ENCODE results near the gene VAT1.
"Not testable (repeated sequence)": the region's sequence is repeated elsewhere in the genome, so short reads cannot be mapped to it uniquely, and the experiment has no call there.

VAT1 gene

GRCh38 chr17:43015579-43015978 is 6.6 kb downstream of the VAT1 start:
- Histone ChIP-seq H3K9ac (ENCODE audit: low read depth, low read length) (no peak overlapping the region), H3K27ac (ENCODE audit: low read depth, low read length) (no peak overlapping the region), H3K27me3 (ENCODE audit: insufficient read depth, low read length) (no peaks in the 10 kb centered on the region), H3K4me1 (ENCODE audit: insufficient read depth, low read length) (peaks cover 26% of the 10 kb centered on the region; the same call in 1 of the 2 replicates), H3K9me3 (ENCODE audit: insufficient read depth, low read depth, low read length) (no peaks in the 10 kb centered on the region), H3K4me3 (ENCODE audit: low read length) (no peak overlapping the region), H3K36me3 (ENCODE audit: insufficient read depth, low read length) (peaks cover 46% of the 10 kb centered on the region)
- 73% methylated on average over 9 of the region's 9 CpGs for WGBS

GRCh38 chr17:43014649-43015542 is 7.3 kb downstream of the VAT1 start:
- H3K36me3 ChIP-seq (ENCODE audit: insufficient read depth, low read length) = peaks cover 46% of the 10 kb centered on the region
- no peaks in the 10 kb centered on the region for H3K9me3 ChIP-seq (ENCODE audit: insufficient read depth, low read depth, low read length)
- peaks cover 20% of the 10 kb centered on the region; the same call in 1 of the 2 replicates for H3K4me1 ChIP-seq (ENCODE audit: insufficient read depth, low read length)
- H3K4me3 ChIP-seq (ENCODE audit: low read length) = no peak overlapping the region
- peak overlapping the region; percentile 7; the same call in 1 of the 2 replicates for H3K27ac ChIP-seq (ENCODE audit: low read depth, low read length)
- no peak overlapping the region for H3K9ac ChIP-seq (ENCODE audit: low read depth, low read length)
- WGBS = 91% methylated on average over 6 of the region's 8 CpGs
- H3K27me3 ChIP-seq (ENCODE audit: insufficient read depth, low read length) = no peaks in the 10 kb centered on the region

- H3K27me3 ChIP-seq (ENCODE audit: insufficient read depth, low read length) = no peaks in the 10 kb centered on the region
- H3K4me1 ChIP-seq (ENCODE audit: insufficient read depth, low read length) = peaks cover 14% of the 10 kb centered on the region; the same call in 1 of the 2 replicates
- no peak overlapping the region; the same call in 1 of the 2 replicates for H3K27ac ChIP-seq (ENCODE audit: low read depth, low read length)
- H3K4me3 ChIP-seq (ENCODE audit: low read length) = no peak overlapping the region
- 94% methylated on average over 12 of the region's 12 CpGs for WGBS
- no peak overlapping the region for H3K9ac ChIP-seq (ENCODE audit: low read depth, low read length)
- no peaks in the 10 kb centered on the region for H3K9me3 ChIP-seq (ENCODE audit: insufficient read depth, low read depth, low read length)
- H3K36me3 ChIP-seq (ENCODE audit: insufficient read depth, low read length) = peaks cover 40% of the 10 kb centered on the region
These were observed 8.1 kb downstream of the VAT1 start for GRCh38 chr17:43014020-43014648.

GRCh38 chr17:43013296-43013695 is 8.9 kb downstream of the VAT1 start:
- no peak overlapping the region for H3K9ac ChIP-seq (ENCODE audit: low read depth, low read length)
- peaks cover 31% of the 10 kb centered on the region for H3K36me3 ChIP-seq (ENCODE audit: insufficient read depth, low read length)
- no peaks in the 10 kb centered on the region for H3K27me3 ChIP-seq (ENCODE audit: insufficient read depth, low read length)
- WGBS = 94% methylated on average over 8 of the region's 8 CpGs
- H3K9me3 ChIP-seq (ENCODE audit: insufficient read depth, low read depth, low read length) = no peaks in the 10 kb centered on the region
- H3K4me1 ChIP-seq (ENCODE audit: insufficient read depth, low read length) = peaks cover 11% of the 10 kb centered on the region; the same call in 1 of the 2 replicates
- H3K27ac ChIP-seq (ENCODE audit: low read depth, low read length) = no peak overlapping the region
- no peak overlapping the region for H3K4me3 ChIP-seq (ENCODE audit: low read length)

- H3K27ac ChIP-seq (ENCODE audit: low read depth, low read length) = no peak overlapping the region
- peaks cover 22% of the 10 kb centered on the region for H3K36me3 ChIP-seq (ENCODE audit: insufficient read depth, low read length)
- WGBS = 90% methylated on average over 15 of the region's 15 CpGs
- peaks cover 11% of the 10 kb centered on the region; the same call in 1 of the 2 replicates for H3K4me1 ChIP-seq (ENCODE audit: insufficient read depth, low read length)
- H3K9ac ChIP-seq (ENCODE audit: low read depth, low read length) = no peak overlapping the region
- H3K27me3 ChIP-seq (ENCODE audit: insufficient read depth, low read length) = no peaks in the 10 kb centered on the region
- no peak overlapping the region for H3K4me3 ChIP-seq (ENCODE audit: low read length)
- H3K9me3 ChIP-seq (ENCODE audit: insufficient read depth, low read depth, low read length) = no peaks in the 10 kb centered on the region
These were observed 10.3 kb downstream of the VAT1 start for GRCh38 chr17:43011728-43012472.

- Histone ChIP-seq H3K9ac (ENCODE audit: low read depth, low read length) (no peak overlapping the region), H3K9me3 (ENCODE audit: insufficient read depth, low read depth, low read length) (no peaks in the 10 kb centered on the region), H3K27ac (ENCODE audit: low read depth, low read length) (no peak overlapping the region), H3K36me3 (ENCODE audit: insufficient read depth, low read length) (peaks cover 14% of the 10 kb centered on the region), H3K4me1 (ENCODE audit: insufficient read depth, low read length) (peaks cover 9% of the 10 kb centered on the region; the same call in 1 of the 2 replicates), H3K27me3 (ENCODE audit: insufficient read depth, low read length) (no peaks in the 10 kb centered on the region), H3K4me3 (ENCODE audit: low read length) (no peak overlapping the region)
- 96% methylated on average over 5 of the region's 5 CpGs for WGBS
These were observed 11.4 kb downstream of the VAT1 start for GRCh38 chr17:43010667-43011308.

GRCh38 chr17:43006639-43007551 is 15.3 kb downstream of the VAT1 start, which contains the start of gene IFI35:
Gene IFI35, plus strand, starts transcription at chr17:43006784. Its CDS starts 164 bp downstream, at chr17:43006948.
- WGBS = 53% methylated on average over 18 of the region's 18 CpGs
- Histone ChIP-seq H3K9ac (ENCODE audit: low read depth, low read length) (peak within 1 kb of the TSS; percentile 54; the same call in 1 of the 2 replicates), H3K36me3 (ENCODE audit: insufficient read depth, low read length) (peaks cover 25% of the 10 kb centered on the region), H3K4me3 (ENCODE audit: low read length) (peak within 1 kb of the TSS; percentile 53), H3K27ac (ENCODE audit: low read depth, low read length) (peak within 1 kb of the TSS; percentile 57), H3K4me1 (ENCODE audit: insufficient read depth, low read length) (no peaks in the 10 kb centered on the region), H3K9me3 (ENCODE audit: insufficient read depth, low read depth, low read length) (no peaks in the 10 kb centered on the region), H3K27me3 (ENCODE audit: insufficient read depth, low read length) (no peaks in the 10 kb centered on the region)

GRCh38 chr17:43003542-43004172 is 18.5 kb downstream of the VAT1 start:
- Histone ChIP-seq H3K9me3 (ENCODE audit: insufficient read depth, low read depth, low read length) (no peaks in the 10 kb centered on the region), H3K4me1 (ENCODE audit: insufficient read depth, low read length) (peaks cover 11% of the 10 kb centered on the region; the same call in 1 of the 2 replicates), H3K4me3 (ENCODE audit: low read length) (no peak overlapping the region), H3K27ac (ENCODE audit: low read depth, low read length) (no peak overlapping the region; the same call in 1 of the 2 replicates), H3K36me3 (ENCODE audit: insufficient read depth, low read length) (peaks cover 53% of the 10 kb centered on the region), H3K9ac (ENCODE audit: low read depth, low read length) (no peak overlapping the region), H3K27me3 (ENCODE audit: insufficient read depth, low read length) (no peaks in the 10 kb centered on the region)
- 90% methylated on average over 5 of the region's 5 CpGs for WGBS

- Histone ChIP-seq H3K36me3 (ENCODE audit: insufficient read depth, low read length) (peaks cover 53% of the 10 kb centered on the region), H3K4me1 (ENCODE audit: insufficient read depth, low read length) (peaks cover 18% of the 10 kb centered on the region), H3K27ac (ENCODE audit: low read depth, low read length) (peak overlapping the region; percentile 45; the same call in 1 of the 2 replicates), H3K9ac (ENCODE audit: low read depth, low read length) (peak overlapping the region; percentile 46; the same call in 1 of the 2 replicates)
- 95% methylated on average over 13 of the region's 13 CpGs for WGBS
- H3K27me3 ChIP-seq (ENCODE audit: insufficient read depth, low read length); H3K9me3 ChIP-seq (ENCODE audit: insufficient read depth, low read depth, low read length); H3K4me3 ChIP-seq (ENCODE audit: low read length): not testable (repeated sequence)
These were observed 21.3 kb downstream of the VAT1 start for GRCh38 chr17:43000894-43001293.
